Gastroesophageal sphincter (tissue), 3 donors: ENCODE results near the gene PANK1.

Experiments used
- CTCF ChIP-seq, 4 experiments: fragments of 200-600 bp in 2 of 4; fragments of 450-650 bp in 2 of 4; sonication (generic) in 1 of 4; IDR thresholded peaks; one replicate each; pipeline ENCODE4 v1.5.1; 2017 to 2019; ENCODE audit warnings: antibody characterized with exemption in 4 of 4, mild to moderate bottlenecking in 2 of 4, moderate library complexity in 2 of 4
- POLR2A ChIP-seq, 2 donors: fragments of 450-650 bp; IDR thresholded peaks; one replicate each; pipeline ENCODE4 v1.6.1; 2017; ENCODE audit warnings: antibody characterized with exemption in 2 of 2, mild to moderate bottlenecking in 2 of 2, moderate library complexity in 1 of 2

- TF ChIP-seq POLR2A (IDR thresholded peaks at IDR 0.05), result no peak
- TF ChIP-seq CTCF (IDR thresholded peaks at IDR 0.05), result no peak
Observed at GRCh38 chr10:89621438-89621837, 23.6 kb downstream of the PANK1 start.
